H1 (cell line): ENCODE data around the gene KRT1. TPM values are rescaled to one million over a fixed set of nuclear protein-coding genes. Genes with fewer than 3 reads are reported as not detected.

ENCODE experiments used
- CTCF ChIA-PET: fragments of 300-600 bp; sonication (Branson Sonifier 250); formaldehyde crosslinking; loops from one replicate; lab custom pipeline; 2021; ENCODE audit not compliant: partially characterized antibody; lab: Charles Lee
- POLR2A ChIA-PET: fragments of 300-600 bp; sonication (Branson Sonifier 250); formaldehyde crosslinking; loops from one replicate; lab custom pipeline; 2021; ENCODE audit warnings: inconsistent platforms; ENCODE audit not compliant: partially characterized antibody; lab: Charles Lee
- DNase-seq, 2 experiments: peaks; one replicate each; pipeline versions ENCODE4 v3.0.0 to v3.0.0-alpha.2; 2010 to 2022; ENCODE audit warnings: low spot score in 2 of 2, low read depth in 1 of 2, mixed read lengths in 1 of 2
- FAIRE-seq: peaks from 2 replicates; lab custom pipeline; 2011; peaks lifted over from hg19 to GRCh38; lab: Jason Lieb, UNC
- H2AFZ ChIP-seq: 2 replicates; pipeline ENCODE4 v1.8.1; 2012; ENCODE audit warnings: low read length, inconsistent platforms
- H2AK5ac ChIP-seq: 2 replicates; pipeline ENCODE4 v1.6.1; 2013; ENCODE audit warnings: low read depth, low read length
- H2BK120ac ChIP-seq: replicated peaks from 2 replicates; pipeline ENCODE3; 2013; ENCODE audit warnings: low read depth, low read length, inconsistent platforms
- H2BK12ac ChIP-seq: 2 replicates; pipeline ENCODE4 v1.6.1; 2013; ENCODE audit warnings: low read depth, low read length
- H2BK15ac ChIP-seq: 2 replicates; pipeline ENCODE4 v1.6.1; 2013; ENCODE audit warnings: low read length
- H2BK20ac ChIP-seq: 2 replicates; pipeline ENCODE4 v1.6.1; 2013; ENCODE audit warnings: low read length
- H2BK5ac ChIP-seq: 2 replicates; pipeline ENCODE4 v1.6.1; 2013; ENCODE audit warnings: low read depth, low read length
- H3K14ac ChIP-seq: 2 replicates; pipeline ENCODE4 v1.6.1; 2013; ENCODE audit warnings: inconsistent platforms; ENCODE audit not compliant: insufficient read length
- H3K18ac ChIP-seq: 2 replicates; pipeline ENCODE4 v1.6.1; 2013; ENCODE audit warnings: low read length; ENCODE audit errors: extremely low read depth
- H3K23ac ChIP-seq: 2 replicates; pipeline ENCODE4 v1.6.1; 2013; ENCODE audit warnings: inconsistent platforms; ENCODE audit not compliant: insufficient read length
- H3K23me2 ChIP-seq: 2 replicates; pipeline ENCODE4 v1.6.1; 2013; ENCODE audit warnings: low read depth, low read length
- H3K27ac ChIP-seq: 2 replicates; pipeline ENCODE4 v1.6.1; 2011; ENCODE audit warnings: low read depth, low read length, inconsistent platforms
- H3K27me3 ChIP-seq, 4 experiments: replicated peaks in 1 of 4; 1 replicate in 1 of 4; 2 replicates in 3 of 4; pipeline versions ENCODE4 v1.6.1 to v1.8.1; 2011 to 2013; ENCODE audit warnings: low read length in 3 of 4, mild to moderate bottlenecking in 3 of 4, inconsistent platforms in 2 of 4, mixed read lengths in 2 of 4, moderate library complexity in 1 of 4; ENCODE audit not compliant: control insufficient read depth in 3 of 4, insufficient read depth in 3 of 4; ENCODE audit errors: extremely low read depth in 1 of 4
- H3K36me3 ChIP-seq, 4 experiments: 2 replicates each; pipeline versions ENCODE4 v1.6.1 to v1.8.1; 2011 to 2013; ENCODE audit warnings: mild to moderate bottlenecking in 4 of 4, low read length in 3 of 4, moderate library complexity in 2 of 4, control low read depth in 1 of 4, inconsistent platforms in 1 of 4; ENCODE audit not compliant: insufficient read depth in 4 of 4, control insufficient read depth in 2 of 4
- H3K4ac ChIP-seq: replicated peaks from 2 replicates; pipeline ENCODE3; 2013; ENCODE audit warnings: low read length, low read depth, mixed read lengths, inconsistent platforms; ENCODE audit not compliant: insufficient read length
- H3K4me1 ChIP-seq, 4 experiments: replicated peaks in 1 of 4; 1 replicate in 1 of 4; 2 replicates in 3 of 4; pipeline versions ENCODE4 v1.6.1 to v1.8.1; 2011 to 2013; ENCODE audit warnings: low read length in 3 of 4, inconsistent platforms in 2 of 4, mixed read lengths in 1 of 4; ENCODE audit not compliant: insufficient read depth in 4 of 4, control insufficient read depth in 3 of 4
- H3K4me2 ChIP-seq, 2 experiments: 2 replicates each; pipeline versions ENCODE4 v1.6.1 to v1.8.1; 2011 to 2013; ENCODE audit warnings: low read depth in 2 of 2, low read length in 2 of 2, control low read depth in 1 of 2, inconsistent platforms in 1 of 2, mild to moderate bottlenecking in 1 of 2; ENCODE audit not compliant: insufficient read depth in 1 of 2
- H3K4me3 ChIP-seq, 4 experiments: fragments of 200-600, 300-600 bp in 1 of 4; sonication (generic), shearing (Covaris generic), sonication (Bioruptor Twin) in 1 of 4; 2 replicates each; pipeline versions ENCODE4 v1.5.1 to v1.8.1; 2011 to 2016; ENCODE audit warnings: low read length in 4 of 4, low read depth in 3 of 4, control low read depth in 2 of 4, inconsistent platforms in 2 of 4, mild to moderate bottlenecking in 2 of 4, mixed read lengths in 1 of 4, moderate library complexity in 1 of 4; ENCODE audit not compliant: insufficient read depth in 2 of 4; ENCODE audit errors: extremely low read depth in 1 of 4
- H3K56ac ChIP-seq: replicated peaks from 2 replicates; pipeline ENCODE3; 2013; ENCODE audit warnings: low read depth, mild to moderate bottlenecking, mixed read lengths, low read length, inconsistent platforms; ENCODE audit not compliant: insufficient read length
- H3K79me1 ChIP-seq: 2 replicates; pipeline ENCODE4 v1.6.1; 2013; ENCODE audit warnings: low read depth, low read length, control low read depth
- H3K79me2 ChIP-seq, 2 experiments: 2 replicates each; pipeline versions ENCODE4 v1.6.1 to v1.8.1; 2012 to 2013; ENCODE audit warnings: low read length in 2 of 2, mild to moderate bottlenecking in 2 of 2, inconsistent platforms in 1 of 2; ENCODE audit not compliant: insufficient read depth in 2 of 2, control insufficient read depth in 1 of 2
- H3K9ac ChIP-seq, 4 experiments: replicated peaks in 1 of 4; 1 replicate in 1 of 4; 2 replicates in 3 of 4; pipeline versions ENCODE4 v1.6.1 to v1.8.1; 2011 to 2013; ENCODE audit warnings: low read depth in 3 of 4, low read length in 3 of 4, control low read depth in 2 of 4, mild to moderate bottlenecking in 2 of 4, moderate library complexity in 2 of 4, inconsistent platforms in 1 of 4; ENCODE audit errors: extremely low read depth in 1 of 4
- H3K9me3 ChIP-seq, 2 experiments: 2 replicates each; pipeline versions ENCODE4 v1.6.1 to v1.8.1; 2012 to 2013; ENCODE audit warnings: mild to moderate bottlenecking in 2 of 2, moderate library complexity in 2 of 2, control low read depth in 1 of 2, inconsistent platforms in 1 of 2, low read depth in 1 of 2, low read length in 1 of 2, mixed read lengths in 1 of 2; ENCODE audit not compliant: insufficient read depth in 2 of 2
- H4K20me1 ChIP-seq, 2 experiments: replicated peaks in 1 of 2; 2 replicates each; pipeline versions ENCODE3 to v1.8.1; 2011 to 2013; ENCODE audit warnings: inconsistent platforms in 2 of 2, low read length in 2 of 2, mild to moderate bottlenecking in 1 of 2; ENCODE audit not compliant: insufficient read depth in 2 of 2, control insufficient read depth in 1 of 2
- H4K5ac ChIP-seq: 2 replicates; pipeline ENCODE4 v1.6.1; 2013; ENCODE audit warnings: low read length, low read depth, mixed read lengths, inconsistent platforms; ENCODE audit not compliant: insufficient read length
- H4K8ac ChIP-seq: 2 replicates; pipeline ENCODE4 v1.8.0; 2013; ENCODE audit warnings: mild to moderate bottlenecking, moderate library complexity, low read length, inconsistent platforms; ENCODE audit not compliant: insufficient read depth; ENCODE audit errors: extremely low read depth
- H4K91ac ChIP-seq: replicated peaks from 2 replicates; pipeline ENCODE3; 2013; ENCODE audit warnings: low read length, mixed read lengths, inconsistent platforms; ENCODE audit not compliant: insufficient read length
- CREB1 ChIP-seq: IDR thresholded peaks from 2 replicates; pipeline ENCODE4 v1.6.1; 2012; ENCODE audit warnings: inconsistent platforms
- EGR1 ChIP-seq: IDR thresholded peaks from 2 replicates; pipeline ENCODE4 v1.6.1; 2011; ENCODE audit warnings: low read depth, low read length, borderline replicate concordance
- EZH2 ChIP-seq: fragments of 200-600 bp; sonication (generic); IDR thresholded peaks from 2 replicates; pipeline ENCODE4 v1.7.1; 2012; ENCODE audit warnings: low read depth, mild to moderate bottlenecking, moderate library complexity, low read length, inconsistent platforms; ENCODE audit not compliant: severe bottlenecking
- GABPA ChIP-seq: IDR thresholded peaks from 2 replicates; pipeline ENCODE4 v1.6.1; 2011; ENCODE audit warnings: mild to moderate bottlenecking, low read length, moderate library complexity, borderline replicate concordance; ENCODE audit not compliant: insufficient read depth
- KDM5A ChIP-seq: fragments of 200-600 bp; IDR thresholded peaks from 2 replicates; pipeline ENCODE4 v1.7.1; 2012; ENCODE audit warnings: mild to moderate bottlenecking, low read length, inconsistent platforms, mixed read lengths
- NANOG ChIP-seq: IDR thresholded peaks from 2 replicates; pipeline ENCODE4 v1.6.1; 2011; ENCODE audit warnings: low read length, low read depth, mild to moderate bottlenecking, inconsistent platforms; ENCODE audit not compliant: insufficient read depth, poor library complexity, severe bottlenecking
- TBP ChIP-seq: IDR thresholded peaks from 2 replicates; pipeline ENCODE4 v1.6.1; 2011; ENCODE audit warnings: low read depth, low read length, improper control_type of control experiment
- WGBS, 2 experiments: shearing (Covaris generic) in 1 of 2; methylation state at CpG; one replicate each; pipeline versions ENCODE4 v1.1.6 to v1.1.7; 2013 to 2015; ENCODE audit warnings: low lambda C conversion rate in 2 of 2, mixed read lengths in 2 of 2, inconsistent platforms in 1 of 2, low coverage in 1 of 2, missing lambda C conversion rate in 1 of 2; ENCODE audit not compliant: insufficient replicate concordance in 2 of 2, insufficient coverage in 1 of 2, insufficient read length in 1 of 2; ENCODE audit errors: extremely low coverage in 1 of 2, missing lambda C conversion rate in 1 of 2; 5-methylcytosine and 5-hydroxymethylcytosine counted together
- polyA plus RNA-seq, 7 experiments: library from polyadenylated mRNA; depleted of rRNA in 3 of 7; stranded (reverse) in 5 of 7; unstranded in 2 of 7; fragments of >200 nt in 5 of 7; fragments of 200-250 nt in 2 of 7; gene quantifications; 1 replicate in 5 of 7; 2 replicates in 1 of 7; 4 replicates in 1 of 7; pipeline versions ENCODE4 v1.2.1 to v1.2.3, GENCODE V29; 2011 to 2013; ENCODE audit warnings: missing spikeins in 2 of 7, mixed read lengths in 2 of 7
- total RNA-seq: library from RNA; stranded (reverse); fragmentation: NEBNext Ultra II Directional; extraction: Animal tissue kit (Norgen Biotek cat#: 25700); gene quantifications from 2 replicates; pipeline ENCODE4 v1.2.1, GENCODE V29; 2021

KRT1 gene
- total and polyA plus RNA-seq, 2 of the 8 experiments (the other 6 are each of a cell fraction or from before 2014, with no cell fraction given), result not detected

DNA sequence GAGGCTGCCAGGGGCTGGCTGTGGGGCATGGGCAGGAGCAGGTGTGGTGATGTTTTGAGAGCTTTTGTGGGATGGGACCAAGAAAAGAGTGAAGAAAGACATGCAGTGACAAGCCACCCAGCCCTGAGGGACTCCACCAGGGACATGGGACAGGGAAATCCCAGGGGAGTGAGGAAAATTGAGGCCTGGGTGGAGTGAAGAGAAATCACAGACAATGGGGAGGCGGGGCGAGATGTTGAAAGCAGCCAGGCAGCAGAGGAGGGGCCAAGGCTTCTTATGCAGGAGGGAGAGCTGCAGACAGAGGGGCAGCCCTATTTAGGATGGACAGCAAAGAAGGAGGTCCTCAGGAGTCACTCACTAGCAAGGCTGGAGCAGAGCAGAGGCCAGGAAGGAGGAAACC, 4.2 kb upstream of the KRT1 start:
- TF ChIP-seq CREB1 (no peak), KDM5A (no peak), EGR1 (no peak), NANOG (no peak), EZH2 (no peak), TBP (no peak), GABPA (no peak)
- TF ChIP-seq, all 59 proteins: peak for 0
- no peak overlapping the region for H4K5ac ChIP-seq
- no peak overlapping the region for H2BK15ac ChIP-seq
- no peak overlapping the region for H3K14ac ChIP-seq
- no peak overlapping the region for H2BK5ac ChIP-seq
- no peaks in the 10 kb centered on the region for H3K4me1 ChIP-seq
- H2BK120ac ChIP-seq, result no peak overlapping the region
- H3K4ac ChIP-seq, result no peak overlapping the region
- H3K79me1 ChIP-seq, result no peaks in the 10 kb centered on the region; the same call in 1 of the 2 replicates
- no peak overlapping the region for H4K8ac ChIP-seq
- no peak overlapping the region for H3K4me2 ChIP-seq
- ChIA-PET CTCF (interaction anchor here (0.7 to 1.8 kb wide), 3 partner anchors 31 to 181 kb away, joined by 3 to 5 read pairs (median 3); no protein-coding TSS in a partner anchor), POLR2A (no interaction called here)
- no peak overlapping the region for H2AFZ ChIP-seq
- no peak overlapping the region for H2BK20ac ChIP-seq
- no peak for DNase-seq
- no peak overlapping the region for H3K4me3 ChIP-seq
- no peaks in the 10 kb centered on the region for H3K79me2 ChIP-seq
- H3K9ac ChIP-seq, result no peak overlapping the region
- H3K23me2 ChIP-seq, result no peaks in the 10 kb centered on the region; the same call in 1 of the 2 replicates
- H3K18ac ChIP-seq, result no peak overlapping the region
- H3K23ac ChIP-seq, result no peak overlapping the region
- H3K9me3 ChIP-seq, result no peaks in the 10 kb centered on the region
- no peak overlapping the region for H3K27ac ChIP-seq
- no peak overlapping the region for H4K91ac ChIP-seq
- H3K36me3 ChIP-seq, result no peaks in the 10 kb centered on the region
- no peaks in the 10 kb centered on the region for H4K20me1 ChIP-seq
- H2BK12ac ChIP-seq, result no peak overlapping the region
- no peak overlapping the region for H3K56ac ChIP-seq
- WGBS, 2 experiments, result 79% methylated on average over 2 of the region's 2 CpGs; no CpG with 5 or more reads in 1 of the 2 experiments
- no peak for FAIRE-seq
- no peaks in the 10 kb centered on the region for H3K27me3 ChIP-seq
- H2AK5ac ChIP-seq, result no peak overlapping the region
